ENCODE data around the gene SCUBE1.

- TF ChIP-seq TAF1 (IDR thresholded peaks at IDR 0.05; ENCODE audit: low read depth) (no peak), REST (IDR thresholded peaks at IDR 0.05; ENCODE audit: low read depth) (no peak), TEAD4 (IDR thresholded peaks at IDR 0.05) (no peak), CEBPB (IDR thresholded peaks at IDR 0.05) (no peak), EP300 (IDR thresholded peaks at IDR 0.05; ENCODE audit: borderline replicate concordance) (no peak), FOXM1 (IDR thresholded peaks at IDR 0.05; ENCODE audit: borderline replicate concordance, low read depth) (no peak), NFIC (IDR thresholded peaks at IDR 0.05) (no peak)
- TF ChIP-seq, protein P1, sequence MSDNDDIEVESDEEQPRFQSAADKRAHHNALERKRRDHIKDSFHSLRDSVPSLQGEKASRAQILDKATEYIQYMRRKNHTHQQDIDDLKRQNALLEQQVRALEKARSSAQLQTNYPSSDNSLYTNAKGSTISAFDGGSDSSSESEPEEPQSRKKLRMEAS (IDR thresholded peaks at IDR 0.05): no peak
These were observed 135.1 kb downstream of the SCUBE1 start for GRCh38 chr22:43207849-43208702.
